IMR-90 (cell line): ENCODE measurements around the gene AMBRA1. TPM values are rescaled to one million over a fixed set of nuclear protein-coding genes. Genes with fewer than 3 reads are reported as not detected.
A peak's percentile ranks its signal among the peaks of the same experiment; 100 is the strongest.

ENCODE experiments used
- ATAC-seq: fragments of 200-7000 bp; cut with Tn5 transposase; 2 replicates; pipeline ENCODE4 v1.9.1; 2020; ENCODE audit warnings: low read depth, mild to moderate bottlenecking, moderate library complexity
- BruUV-seq: library from RNA; stranded (reverse); fragments of 400-500 nt; replicated peaks from 2 replicates; lab custom pipeline; 2021; lab: Mats Ljungman, UMichigan
- CTCF ChIA-PET: fragments of 300-600 bp; formaldehyde crosslinking; extraction: SDS; loops from one replicate; lab custom pipeline; 2021; ENCODE audit warnings: antibody characterized with exemption; lab: Yijun Ruan, JAX
- POLR2A ChIA-PET: fragments of 300-600 bp; sonication (Branson Sonifier 250); formaldehyde crosslinking; loops from one replicate; lab custom pipeline; 2022; ENCODE audit warnings: antibody characterized with exemption; ENCODE audit not compliant: unreplicated experiment; lab: Charles Lee
- DNase-seq: peaks from one replicate; pipeline ENCODE4 v3.0.0; 2013
- H2AFZ ChIP-seq: replicated peaks from 2 replicates; pipeline ENCODE3; 2013; ENCODE audit warnings: low read length, mild to moderate bottlenecking; ENCODE audit not compliant: poor library complexity
- H2AK5ac ChIP-seq: 2 replicates; pipeline ENCODE4 v1.6.1; 2013; ENCODE audit warnings: low read depth, low read length, inconsistent platforms
- H2AK9ac ChIP-seq: replicated peaks from 2 replicates; pipeline ENCODE3; 2013; ENCODE audit warnings: mild to moderate bottlenecking, low read depth, low read length, moderate library complexity; ENCODE audit not compliant: poor library complexity
- H2BK120ac ChIP-seq: 2 replicates; pipeline ENCODE4 v1.6.1; 2013; ENCODE audit warnings: low read depth, low read length, inconsistent platforms
- H2BK15ac ChIP-seq: 3 replicates; pipeline ENCODE4 v1.6.1; 2013; ENCODE audit warnings: low read depth, low read length, inconsistent platforms
- H2BK20ac ChIP-seq: 2 replicates; pipeline ENCODE4 v1.6.1; 2013; ENCODE audit warnings: low read depth, mild to moderate bottlenecking, inconsistent platforms, low read length, moderate library complexity
- H2BK5ac ChIP-seq: 2 replicates; pipeline ENCODE4 v1.6.1; 2013; ENCODE audit warnings: mild to moderate bottlenecking, low read depth, low read length, inconsistent platforms; ENCODE audit not compliant: poor library complexity, severe bottlenecking
- H3K14ac ChIP-seq: replicated peaks from 2 replicates; pipeline ENCODE4 v1.6.1; 2013; ENCODE audit warnings: low read depth, low read length, inconsistent platforms
- H3K18ac ChIP-seq: 2 replicates; pipeline ENCODE4 v1.6.1; 2013; ENCODE audit warnings: low read depth, low read length, control low read depth
- H3K23ac ChIP-seq: 2 replicates; pipeline ENCODE4 v1.6.1; 2013; ENCODE audit warnings: low read depth, low read length, inconsistent platforms
- H3K27ac ChIP-seq: 2 replicates; pipeline ENCODE4 v1.5.1; 2013; ENCODE audit warnings: mild to moderate bottlenecking, control low read depth, low read length; ENCODE audit not compliant: insufficient read depth
- H3K27me3 ChIP-seq: 2 replicates; pipeline ENCODE4 v1.6.1; 2013; ENCODE audit warnings: low read length; ENCODE audit not compliant: control insufficient read depth, insufficient read depth
- H3K36me3 ChIP-seq: 2 replicates; pipeline ENCODE4 v1.6.1; 2013; ENCODE audit warnings: low read length, mixed read lengths; ENCODE audit not compliant: control insufficient read depth, insufficient read depth
- H3K4ac ChIP-seq: 2 replicates; pipeline ENCODE4 v1.6.1; 2013; ENCODE audit warnings: low read depth, low read length, inconsistent platforms
- H3K4me1 ChIP-seq: 2 replicates; pipeline ENCODE4 v1.6.1; 2013; ENCODE audit warnings: low read length, mixed read lengths; ENCODE audit not compliant: control insufficient read depth, insufficient read depth
- H3K4me2 ChIP-seq: 2 replicates; pipeline ENCODE4 v1.6.1; 2013; ENCODE audit warnings: low read depth, mild to moderate bottlenecking, control low read depth, low read length, moderate library complexity
- H3K4me3 ChIP-seq: 2 replicates; pipeline ENCODE4 v1.5.1; 2013; ENCODE audit warnings: low read depth, mild to moderate bottlenecking, control low read depth, low read length, moderate library complexity; ENCODE audit not compliant: insufficient read depth
- H3K56ac ChIP-seq: 2 replicates; pipeline ENCODE4 v1.6.1; 2013; ENCODE audit warnings: low read length, inconsistent platforms; ENCODE audit not compliant: insufficient read depth; ENCODE audit errors: extremely low read depth
- H3K79me1 ChIP-seq, 2 experiments: 2 replicates each; pipeline ENCODE4 v1.6.1; 2013; ENCODE audit warnings: low read length in 2 of 2, inconsistent platforms in 1 of 2, low read depth in 1 of 2
- H3K9ac ChIP-seq: 2 replicates; pipeline ENCODE4 v1.6.1; 2013; ENCODE audit warnings: low read depth, low read length, control low read depth
- H3K9me1 ChIP-seq: 2 replicates; pipeline ENCODE4 v1.6.1; 2013; ENCODE audit warnings: low read length, inconsistent platforms; ENCODE audit not compliant: insufficient read depth
- H3K9me3 ChIP-seq: 2 replicates; pipeline ENCODE4 v1.6.1; 2013; ENCODE audit warnings: low read length; ENCODE audit not compliant: control insufficient read depth, insufficient read depth
- H4K20me1 ChIP-seq: 2 replicates; pipeline ENCODE4 v1.6.1; 2013; ENCODE audit warnings: low read length, inconsistent platforms; ENCODE audit not compliant: insufficient read depth
- H4K5ac ChIP-seq: 2 replicates; pipeline ENCODE4 v1.6.1; 2013; ENCODE audit warnings: mild to moderate bottlenecking, low read depth, low read length, control low read depth
- H4K8ac ChIP-seq, 2 experiments: 2 replicates each; pipeline ENCODE4 v1.6.1; 2013; ENCODE audit warnings: low read depth in 2 of 2, low read length in 2 of 2, control low read depth in 1 of 2, inconsistent platforms in 1 of 2
- H4K91ac ChIP-seq: 2 replicates; pipeline ENCODE4 v1.6.1; 2013; ENCODE audit warnings: low read depth, low read length, inconsistent platforms; ENCODE audit not compliant: insufficient read depth
- ELK1 ChIP-seq: fragments of 150-350 bp; IDR thresholded peaks from 2 replicates; pipeline ENCODE4 v1.6.1; 2016; ENCODE audit warnings: low read depth, mild to moderate bottlenecking, low read length, moderate library complexity, borderline replicate concordance
- FOS ChIP-seq: fragments of 150-350 bp; IDR thresholded peaks from 2 replicates; pipeline ENCODE4 v1.6.1; 2016; ENCODE audit warnings: low read depth, low read length
- MAFK ChIP-seq: IDR thresholded peaks from 2 replicates; pipeline ENCODE4 v1.6.1; 2012; ENCODE audit warnings: low read depth, low read length, improper control_type of control experiment
- MXI1 ChIP-seq: IDR thresholded peaks from 2 replicates; pipeline ENCODE4 v1.6.1; 2012; ENCODE audit warnings: low read depth, mild to moderate bottlenecking, low read length, moderate library complexity, borderline replicate concordance
- USF2 ChIP-seq: fragments of 150-350 bp; IDR thresholded peaks from 2 replicates; pipeline ENCODE4 v1.6.1; 2017; ENCODE audit warnings: mild to moderate bottlenecking, antibody characterized with exemption, low read length, low read depth
- WGBS, 2 experiments: methylation state at CpG; one replicate each; pipeline versions ENCODE4 v1.1.5 to v1.1.7; 2013; ENCODE audit warnings: missing lambda C conversion rate in 2 of 2; ENCODE audit not compliant: insufficient read length in 1 of 2; ENCODE audit errors: extremely low coverage in 2 of 2; 5-methylcytosine and 5-hydroxymethylcytosine counted together
- dilution Hi-C: fragments of 300-500 bp; cut with HindIII; formaldehyde crosslinking; loops from one replicate; pipeline ENCODE4 v1.14.3; 2018; ENCODE audit warnings: low sequenced_read_pairs; ENCODE audit not compliant: unreplicated experiment
- in situ Hi-C: fragments of 300-500 bp; cut with MboI; formaldehyde crosslinking; loops from 3 replicates; pipeline ENCODE4 v1.14.3; 2019; ENCODE audit warnings: low sequenced_read_pairs, inconsistent platforms, mixed read lengths
- intact Hi-C: fragments of 100-400 bp; cut with micrococcal nuclease; formaldehyde crosslinking; loops from 2 replicates; pipeline ENCODE4 v1.10.0; 2022
- polyA plus RNA-seq, 3 experiments: library from polyadenylated mRNA; depleted of rRNA; stranded (reverse); fragments of >200 nt; gene quantifications; 2 replicates each; pipeline ENCODE4 v1.2.3, GENCODE V29; 2012; ENCODE audit warnings: low replicate concordance in 1 of 3
- total RNA-seq: library from RNA; depleted of rRNA; stranded (reverse); fragments of >200 nt; gene quantifications from 2 replicates; pipeline ENCODE4 v1.2.3, GENCODE V29; 2012

Gene AMBRA1
- total and polyA plus RNA-seq, 2 of the 4 experiments (the other 2 are of a cell fraction) = 9.4 to 18.3 TPM

DNA sequence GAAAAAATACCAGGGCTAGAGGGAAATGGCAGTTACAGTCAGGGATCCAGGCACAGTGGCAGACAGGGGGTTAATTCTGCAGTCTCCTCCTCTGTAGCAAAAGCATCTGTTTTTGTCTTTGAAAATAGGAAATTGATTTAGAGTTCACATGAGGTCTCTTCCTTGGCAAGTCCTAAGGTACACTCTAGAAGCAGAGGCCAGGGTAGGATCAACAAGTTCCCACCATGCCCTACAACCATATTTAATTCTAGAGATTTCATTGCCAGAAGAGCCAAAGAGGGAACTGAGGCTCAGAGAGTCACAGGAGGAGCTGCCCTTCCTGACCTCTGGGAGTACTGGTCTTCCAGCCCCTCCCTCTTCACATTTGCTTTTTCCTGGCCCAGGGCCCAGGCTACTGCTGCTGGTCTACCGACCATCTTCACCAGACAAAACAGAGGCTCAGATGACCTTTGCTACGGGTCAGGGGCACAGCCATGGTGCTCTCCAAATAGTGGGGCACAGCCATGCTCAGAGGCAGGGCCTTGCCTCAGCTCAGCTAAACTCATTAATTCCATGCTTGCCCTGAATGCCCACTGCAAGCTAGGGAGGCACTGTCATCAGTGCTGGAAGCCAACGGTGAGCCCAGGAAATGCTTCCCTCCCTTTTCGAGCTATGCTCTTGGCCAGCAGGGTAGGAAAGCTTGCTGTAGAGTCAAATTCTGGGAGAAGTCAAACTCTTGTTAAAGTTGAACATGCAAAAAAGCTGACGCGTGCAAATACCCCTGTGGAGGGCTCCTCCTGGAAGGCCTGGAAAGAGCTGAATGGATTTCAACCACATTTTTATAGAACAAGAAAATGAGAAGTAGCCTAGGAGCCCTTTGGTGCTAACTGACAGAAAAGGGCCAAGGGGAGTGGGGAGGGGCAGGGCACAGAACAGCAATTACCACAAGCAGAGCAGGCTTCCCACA is 190.6 kb downstream of the AMBRA1 start:
- Histone ChIP-seq H3K56ac (no peak overlapping the region), H3K14ac (no peak overlapping the region), H3K4ac (no peak overlapping the region), H3K4me2 (no peak overlapping the region), H4K5ac (no peak overlapping the region), H2AFZ (no peak overlapping the region), H3K9me3 (no peaks in the 10 kb centered on the region), H3K23ac (0 out of 2 replicates have a peak overlapping the region, but pooled peaks have one; percentile 38), H3K18ac (no peak overlapping the region), H4K20me1 (no peaks in the 10 kb centered on the region; the same call in none of the 2 replicates), H2AK9ac (no peak overlapping the region), H3K36me3 (peaks cover 18% of the 10 kb centered on the region), H4K91ac (no peak overlapping the region), H2AK5ac (no peak overlapping the region), H3K79me1 (peaks cover 0 to 12% of the 10 kb centered on the region in 2 experiments; a peak in 2 of 4 replicates), H3K27ac (no peak overlapping the region), H2BK20ac (no peak overlapping the region), H2BK5ac (no peak overlapping the region), H2BK120ac (no peak overlapping the region), H4K8ac (no peak overlapping the region), H3K4me3 (no peak overlapping the region), H3K9ac (no peak overlapping the region), H3K27me3 (no peaks in the 10 kb centered on the region), H3K9me1 (peaks cover 15% of the 10 kb centered on the region), H2BK15ac (no peak overlapping the region), H3K4me1 (peaks cover 8% of the 10 kb centered on the region; the same call in 1 of the 2 replicates)
- no TSS peak for BruUV-seq
- TF ChIP-seq USF2 (no peak), ELK1 (no peak), MXI1 (no peak), MAFK (peak; percentile 66), FOS (no peak)
- POLR2A ChIA-PET = interaction anchor here (0.6 kb wide), 1 partner anchor 297 kb away, joined by 4 read pairs; the partner anchor contains the start of gene ARHGAP1
- intact Hi-C loops = no loop called here
- ATAC-seq (no peak), DNase-seq (no peak)
- in situ Hi-C loops = no loop called here
- WGBS, 2 experiments = 67% methylated on average over 2 of the region's 6 CpGs; no CpG with 5 or more reads in 1 of the 2 experiments
- CTCF ChIA-PET = no interaction called here
- dilution Hi-C loops = no loop called here
